Neural progenitor cell (in vitro differentiated cells): Measurements from ENCODE around the gene ZMIZ1. TPM values are rescaled to one million over a fixed set of nuclear protein-coding genes. Genes with fewer than 3 reads are reported as not detected.
A peak's percentile ranks its signal among the peaks of the same experiment; 100 is the strongest.

Experiments
- DNase-seq: peaks from one replicate; pipeline ENCODE4 v3.0.0-alpha.2; 2016; ENCODE audit warnings: low spot score
- H2AFZ ChIP-seq: fragments of 200-600 bp; sonication (generic); replicated peaks from 2 replicates; pipeline ENCODE4 v1.6.1; 2016; ENCODE audit warnings: antibody characterized with exemption
- H3F3A ChIP-seq: fragments of 200-600 bp; sonication (generic); 2 replicates; pipeline ENCODE4 v1.6.1; 2016; ENCODE audit warnings: antibody characterized with exemption, low read depth
- H3K27ac ChIP-seq: fragments of 200-600 bp; sonication (generic); 2 replicates; pipeline ENCODE4 v1.5.1; 2016; ENCODE audit warnings: mild to moderate bottlenecking
- H3K27me3 ChIP-seq: fragments of 200-600 bp; sonication (generic); 2 replicates; pipeline ENCODE4 v1.6.1; 2016; ENCODE audit warnings: mild to moderate bottlenecking, moderate library complexity
- H3K36me3 ChIP-seq: fragments of 200-600 bp; sonication (generic); 2 replicates; pipeline ENCODE4 v1.5.1; 2016
- H3K4me1 ChIP-seq: fragments of 200-600 bp; sonication (generic); 2 replicates; pipeline ENCODE4 v1.6.1; 2016; ENCODE audit warnings: mixed run types
- H3K4me2 ChIP-seq: fragments of 200-600 bp; sonication (generic); 2 replicates; pipeline ENCODE4 v1.6.1; 2016
- H3K4me3 ChIP-seq: fragments of 200-600 bp; sonication (generic); 2 replicates; pipeline ENCODE4 v1.5.1; 2016
- H3K79me2 ChIP-seq: fragments of 200-600 bp; sonication (generic); 2 replicates; pipeline ENCODE4 v1.6.1; 2016; ENCODE audit warnings: low read depth
- H3K9ac ChIP-seq: fragments of 200-600 bp; sonication (generic); 2 replicates; pipeline ENCODE4 v1.6.1; 2016
- H3K9me3 ChIP-seq: fragments of 200-600 bp; sonication (generic); 2 replicates; pipeline ENCODE4 v1.5.1; 2016; ENCODE audit warnings: low read depth
- H4K20me1 ChIP-seq: fragments of 200-600 bp; sonication (generic); 2 replicates; pipeline ENCODE4 v1.6.1; 2016; ENCODE audit warnings: low read depth
- H3K27ac Mint-ChIP-seq: 3 replicates; pipeline ENCODE4 v1.8.0; 2021; ENCODE audit warnings: mixed read lengths
- H3K27me3 Mint-ChIP-seq: 2 replicates; pipeline ENCODE4 v1.8.0; 2022; ENCODE audit warnings: low read depth, mild to moderate bottlenecking, inconsistent platforms, moderate library complexity, mixed read lengths; ENCODE audit not compliant: insufficient read depth
- H3K36me3 Mint-ChIP-seq: 3 replicates; pipeline ENCODE4 v1.8.0; 2021; ENCODE audit warnings: mixed read lengths
- H3K4me1 Mint-ChIP-seq: 3 replicates; pipeline ENCODE4 v1.8.0; 2021; ENCODE audit warnings: mixed read lengths
- H3K4me3 Mint-ChIP-seq: 3 replicates; pipeline ENCODE4 v1.8.0; 2021; ENCODE audit warnings: mild to moderate bottlenecking, moderate library complexity, mixed read lengths
- H3K9me3 Mint-ChIP-seq: 3 replicates; pipeline ENCODE4 v1.8.0; 2020; ENCODE audit warnings: mixed read lengths
- EZH2 ChIP-seq: fragments of 200-600 bp; sonication (generic); IDR thresholded peaks from 2 replicates; pipeline ENCODE4 v1.6.1; 2017; ENCODE audit warnings: antibody characterized with exemption, mild to moderate bottlenecking, moderate library complexity
- EZH2phosphoT487 ChIP-seq: fragments of 200-600 bp; sonication (generic); IDR thresholded peaks from 2 replicates; pipeline ENCODE4 v1.6.1; 2017; ENCODE audit warnings: antibody characterized with exemption
- total RNA-seq: library from RNA; depleted of rRNA; stranded (reverse); fragments of >200 nt; gene quantifications from 2 replicates; pipeline ENCODE4 v1.2.3, GENCODE V29; 2015; ENCODE audit warnings: low replicate concordance
- TF ChIP-seq, protein P1 (sequence below): fragments of 200-600 bp; sonication (generic); IDR thresholded peaks from 2 replicates; pipeline ENCODE4 v1.5.1; 2017; ENCODE audit warnings: antibody characterized with exemption, mild to moderate bottlenecking

The ZMIZ1 gene
- total RNA-seq, 1 donor from 2014 or later, result 5.8 TPM

DNA sequence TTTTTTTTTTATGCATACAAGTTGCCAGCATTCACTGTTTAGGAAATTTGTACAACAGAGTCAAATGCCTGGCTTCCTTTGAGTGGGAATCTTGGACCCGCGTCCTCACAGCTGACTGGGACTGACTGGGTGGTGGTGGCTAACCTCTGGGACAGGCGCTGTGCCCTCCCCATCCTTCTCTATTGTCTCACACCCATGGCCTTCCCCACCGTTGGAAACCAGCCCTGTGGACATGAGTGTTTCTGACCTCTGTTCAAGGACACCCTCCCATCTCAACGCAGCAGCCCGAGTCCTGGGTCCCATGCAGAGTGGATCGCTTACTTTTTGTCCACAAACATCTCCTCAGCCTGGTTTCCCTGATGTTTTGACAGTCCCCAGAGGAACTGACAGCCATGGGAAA is 153.4 kb downstream of the ZMIZ1 start:
- no peak overlapping the region for H3K27ac ChIP-seq
- no peak overlapping the region for H3K4me2 ChIP-seq
- H3K4me1 ChIP-seq, result peaks cover 54% of the 10 kb centered on the region
- H3F3A ChIP-seq, result peaks cover 13% of the 10 kb centered on the region
- H3K27me3 ChIP-seq, result no peaks in the 10 kb centered on the region
- no peaks in the 10 kb centered on the region for H3K79me2 ChIP-seq
- H3K27ac Mint-ChIP-seq, result peak overlapping the region; percentile 46
- no peak overlapping the region for H2AFZ ChIP-seq
- TF ChIP-seq EZH2phosphoT487 (no peak), EZH2 (no peak)
- TF ChIP-seq, protein P1, sequence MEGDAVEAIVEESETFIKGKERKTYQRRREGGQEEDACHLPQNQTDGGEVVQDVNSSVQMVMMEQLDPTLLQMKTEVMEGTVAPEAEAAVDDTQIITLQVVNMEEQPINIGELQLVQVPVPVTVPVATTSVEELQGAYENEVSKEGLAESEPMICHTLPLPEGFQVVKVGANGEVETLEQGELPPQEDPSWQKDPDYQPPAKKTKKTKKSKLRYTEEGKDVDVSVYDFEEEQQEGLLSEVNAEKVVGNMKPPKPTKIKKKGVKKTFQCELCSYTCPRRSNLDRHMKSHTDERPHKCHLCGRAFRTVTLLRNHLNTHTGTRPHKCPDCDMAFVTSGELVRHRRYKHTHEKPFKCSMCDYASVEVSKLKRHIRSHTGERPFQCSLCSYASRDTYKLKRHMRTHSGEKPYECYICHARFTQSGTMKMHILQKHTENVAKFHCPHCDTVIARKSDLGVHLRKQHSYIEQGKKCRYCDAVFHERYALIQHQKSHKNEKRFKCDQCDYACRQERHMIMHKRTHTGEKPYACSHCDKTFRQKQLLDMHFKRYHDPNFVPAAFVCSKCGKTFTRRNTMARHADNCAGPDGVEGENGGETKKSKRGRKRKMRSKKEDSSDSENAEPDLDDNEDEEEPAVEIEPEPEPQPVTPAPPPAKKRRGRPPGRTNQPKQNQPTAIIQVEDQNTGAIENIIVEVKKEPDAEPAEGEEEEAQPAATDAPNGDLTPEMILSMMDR, result no peak
- H3K36me3 Mint-ChIP-seq, result peaks cover 21% of the 10 kb centered on the region
- peaks cover 7% of the 10 kb centered on the region for H4K20me1 ChIP-seq
- no peaks in the 10 kb centered on the region for H3K9me3 ChIP-seq
- H3K4me3 Mint-ChIP-seq, result no peak overlapping the region
- DNase-seq, result no peak
- H3K9ac ChIP-seq, result no peak overlapping the region
- H3K9me3 Mint-ChIP-seq, result no peaks in the 10 kb centered on the region
- no peak overlapping the region for H3K4me3 ChIP-seq
- peaks cover 5% of the 10 kb centered on the region for H3K27me3 Mint-ChIP-seq
- no peaks in the 10 kb centered on the region for H3K36me3 ChIP-seq
- peaks cover 62% of the 10 kb centered on the region for H3K4me1 Mint-ChIP-seq

DNA sequence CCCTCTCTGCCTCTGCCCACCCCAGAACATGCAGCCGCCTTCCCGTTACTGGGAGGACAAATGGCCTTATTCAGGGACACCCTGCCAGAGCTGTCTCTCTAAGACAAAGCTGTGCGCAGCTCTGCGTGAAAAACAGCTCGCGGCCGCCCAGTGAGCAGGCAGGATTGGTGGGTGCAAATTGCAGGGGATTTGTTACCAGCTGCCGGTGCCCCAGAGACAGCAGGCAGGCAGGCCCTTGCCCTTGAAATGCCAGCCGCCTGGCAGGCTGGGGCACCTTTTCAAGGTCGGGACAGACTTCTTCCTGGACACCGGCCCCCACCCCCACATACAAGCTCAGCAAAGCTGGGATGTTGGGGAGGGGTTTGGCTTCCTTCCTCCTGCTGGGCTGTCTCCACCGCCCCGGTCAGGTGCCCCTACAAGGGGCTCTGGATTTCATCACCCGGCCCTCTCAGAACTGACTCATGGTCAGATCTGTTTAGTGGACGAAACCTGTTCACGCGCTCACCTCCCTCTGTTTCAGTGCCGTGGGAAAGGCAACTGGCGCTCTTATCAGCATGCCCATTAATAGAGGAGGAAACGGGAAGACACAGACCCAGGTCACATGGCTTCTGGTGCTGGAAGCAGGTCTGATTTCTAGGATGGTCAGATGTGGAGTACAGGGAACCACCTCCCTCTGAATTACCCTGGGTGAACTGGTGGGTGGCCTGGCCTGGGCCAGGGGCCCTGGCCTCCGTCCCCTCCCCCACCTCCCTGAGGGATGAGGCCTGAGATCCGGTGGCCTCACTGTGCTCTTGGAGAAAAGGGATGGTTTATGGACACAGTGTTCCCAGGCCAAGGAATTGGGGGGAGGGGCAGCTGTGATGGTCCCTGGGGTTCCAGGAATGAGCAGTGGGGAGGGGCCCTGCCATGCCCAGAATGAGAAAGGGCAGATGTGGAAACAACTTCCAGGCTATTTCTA is 154.6 kb downstream of the ZMIZ1 start:
- peaks cover 72% of the 10 kb centered on the region for H3K4me1 Mint-ChIP-seq
- no peaks in the 10 kb centered on the region for H3K9me3 Mint-ChIP-seq
- no peak overlapping the region for H3K4me3 ChIP-seq
- H3K4me2 ChIP-seq, result peak overlapping the region; percentile 44
- H3K27ac ChIP-seq, result no peak overlapping the region
- H3K4me1 ChIP-seq, result peaks cover 54% of the 10 kb centered on the region
- H3K27ac Mint-ChIP-seq, result peak overlapping the region; percentile 95
- H3K36me3 ChIP-seq, result no peaks in the 10 kb centered on the region
- no peaks in the 10 kb centered on the region for H3K27me3 ChIP-seq
- no peaks in the 10 kb centered on the region for H3K79me2 ChIP-seq
- H3K9ac ChIP-seq, result no peak overlapping the region
- peaks cover 13% of the 10 kb centered on the region for H3F3A ChIP-seq
- TF ChIP-seq, protein P1, result no peak
- TF ChIP-seq EZH2phosphoT487 (no peak), EZH2 (no peak)
- no peaks in the 10 kb centered on the region for H3K9me3 ChIP-seq
- peaks cover 13% of the 10 kb centered on the region for H3K36me3 Mint-ChIP-seq
- peaks cover 7% of the 10 kb centered on the region for H4K20me1 ChIP-seq
- H2AFZ ChIP-seq, result no peak overlapping the region
- DNase-seq, result peak; percentile 53
- H3K4me3 Mint-ChIP-seq, result peak overlapping the region; percentile 68
- peaks cover 10% of the 10 kb centered on the region for H3K27me3 Mint-ChIP-seq

DNA sequence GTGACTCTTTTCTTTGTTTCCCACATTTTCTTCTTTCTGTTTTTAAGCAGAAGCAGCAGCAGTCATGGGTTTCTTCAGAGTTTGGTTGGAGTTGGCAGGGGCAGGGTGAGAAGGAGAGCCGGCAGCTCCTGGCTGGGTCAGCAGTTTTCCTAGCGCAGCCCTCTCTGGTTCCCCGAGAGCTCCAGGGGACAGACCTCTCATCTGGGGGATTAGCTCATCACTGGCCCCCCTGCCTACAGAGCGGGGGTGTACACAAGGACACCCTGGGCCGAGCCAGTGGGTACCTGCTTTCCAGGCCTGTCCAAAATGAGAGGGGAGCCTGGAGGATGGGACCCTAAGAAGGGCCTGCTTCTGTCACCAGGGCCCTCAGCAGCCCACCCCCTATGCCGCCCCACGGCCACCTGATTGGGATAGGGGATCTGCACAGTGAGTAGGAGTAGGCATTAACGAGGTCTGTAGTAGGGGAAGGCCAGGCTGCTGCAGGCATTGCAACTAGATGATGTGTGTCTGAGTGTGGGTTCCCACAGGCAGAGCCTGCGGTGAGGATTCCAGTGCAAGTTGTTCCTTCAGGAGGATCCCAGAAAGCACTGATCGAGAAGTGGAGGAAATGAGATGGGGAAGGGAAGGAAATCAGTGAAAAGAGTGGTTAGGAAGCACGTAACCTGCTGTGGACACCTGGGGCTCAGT is 155.6 kb downstream of the ZMIZ1 start:
- Mint-ChIP-seq H3K9me3 (no peaks in the 10 kb centered on the region), H3K4me3 (no peak overlapping the region), H3K27me3 (peaks cover 10% of the 10 kb centered on the region), H3K27ac (peak overlapping the region; percentile 22), H3K4me1 (peaks cover 74% of the 10 kb centered on the region), H3K36me3 (peaks cover 8% of the 10 kb centered on the region)
- H3K9me3 ChIP-seq, result no peaks in the 10 kb centered on the region
- no peak overlapping the region for H3K9ac ChIP-seq
- H2AFZ ChIP-seq, result no peak overlapping the region
- H3K4me3 ChIP-seq, result no peak overlapping the region
- DNase-seq, result no peak
- no peaks in the 10 kb centered on the region for H3K79me2 ChIP-seq
- peaks cover 13% of the 10 kb centered on the region for H3F3A ChIP-seq
- no peak overlapping the region for H3K27ac ChIP-seq
- TF ChIP-seq EZH2 (no peak), EZH2phosphoT487 (no peak)
- TF ChIP-seq, protein P1, result no peak
- no peaks in the 10 kb centered on the region for H3K36me3 ChIP-seq
- no peaks in the 10 kb centered on the region for H3K27me3 ChIP-seq
- peaks cover 59% of the 10 kb centered on the region for H3K4me1 ChIP-seq
- peaks cover 7% of the 10 kb centered on the region for H4K20me1 ChIP-seq
- peak overlapping the region; percentile 44 for H3K4me2 ChIP-seq
